Measurements from ENCODE around the gene ERCC5.

ERCC5 gene

GRCh38 chr13:102897371-102898138, 51.7 kb downstream of the ERCC5 start:
- no peak for DNase-seq

GRCh38 chr13:102900193-102900608, 54.4 kb downstream of the ERCC5 start:
- DNase-seq = no peak

- DNase-seq = no peak
These were observed 55.2 kb downstream of the ERCC5 start for GRCh38 chr13:102901056-102901455.

- DNase-seq = no peak
These were observed 55.9 kb downstream of the ERCC5 start for GRCh38 chr13:102901615-102902305.

- no peak for DNase-seq
These were observed 57.0 kb downstream of the ERCC5 start for GRCh38 chr13:102902789-102903347.

GRCh38 chr13:102903659-102904407, 58.0 kb downstream of the ERCC5 start:
- no peak for DNase-seq

- no peak for DNase-seq
These were observed 58.6 kb downstream of the ERCC5 start for GRCh38 chr13:102904408-102904862.

- no peak for DNase-seq
These were observed 60.3 kb downstream of the ERCC5 start for GRCh38 chr13:102905905-102906771.

- DNase-seq = no peak
These were observed 61.4 kb downstream of the ERCC5 start for GRCh38 chr13:102907016-102907756.

GRCh38 chr13:102907886-102908515, 62.2 kb downstream of the ERCC5 start:
- DNase-seq = no peak

GRCh38 chr13:102909971-102910370, 64.1 kb downstream of the ERCC5 start:
- no peak for DNase-seq

- DNase-seq = no peak
These were observed 65.5 kb downstream of the ERCC5 start for GRCh38 chr13:102911336-102911735.

GRCh38 chr13:102912599-102912998, 66.8 kb downstream of the ERCC5 start:
- DNase-seq = no peak

GRCh38 chr13:102913914-102914313, 68.1 kb downstream of the ERCC5 start:
- DNase-seq = no peak

GRCh38 chr13:102914339-102914930, 68.6 kb downstream of the ERCC5 start:
- DNase-seq = no peak

GRCh38 chr13:102915393-102915930, 69.6 kb downstream of the ERCC5 start:
- no peak for DNase-seq

GRCh38 chr13:102917019-102917418, 71.2 kb downstream of the ERCC5 start:
- no peak for DNase-seq

- DNase-seq = no peak
These were observed 76.4 kb downstream of the ERCC5 start for GRCh38 chr13:102922184-102922583.

Measured in activated T-cell treated with anti-CD3 and anti-CD28 coated beads, Interleukin-2, amount 50 U/mL, for 1 hour (primary cell).